ENCODE measurements around the gene DENND4B.
"Not testable (repeated sequence)": the region's sequence is repeated elsewhere in the genome, so short reads cannot be mapped to it uniquely, and the experiment has no call there.

Gene DENND4B

GRCh38 chr1:153990468-153991150, 44.1 kb upstream of the DENND4B start, which contains the start of gene RPS27:
Gene RPS27 (plus strand): TSS chr1:153990762. CDS start chr1:153990797, 35 bp downstream.
- peaks cover 8% of the 10 kb centered on the region for H3K36me3 ChIP-seq (ENCODE audit: control insufficient read depth, insufficient read depth, low read length)
- no peak for TF ChIP-seq CTCF (IDR thresholded peaks at IDR 0.05; ENCODE audit: insufficient read depth, low read length, poor library complexity, severe bottlenecking)
- H3K27me3 ChIP-seq (replicated peaks; ENCODE audit: control insufficient read depth, insufficient read depth, low read length): no peaks in the 10 kb centered on the region
- H3K4me3 ChIP-seq (replicated peaks; ENCODE audit: low read depth, low read length): peak within 1 kb of the TSS; percentile 83
- peak; percentile 90 for DNase-seq (ENCODE audit: extremely low read depth, insufficient read length)

DNA sequence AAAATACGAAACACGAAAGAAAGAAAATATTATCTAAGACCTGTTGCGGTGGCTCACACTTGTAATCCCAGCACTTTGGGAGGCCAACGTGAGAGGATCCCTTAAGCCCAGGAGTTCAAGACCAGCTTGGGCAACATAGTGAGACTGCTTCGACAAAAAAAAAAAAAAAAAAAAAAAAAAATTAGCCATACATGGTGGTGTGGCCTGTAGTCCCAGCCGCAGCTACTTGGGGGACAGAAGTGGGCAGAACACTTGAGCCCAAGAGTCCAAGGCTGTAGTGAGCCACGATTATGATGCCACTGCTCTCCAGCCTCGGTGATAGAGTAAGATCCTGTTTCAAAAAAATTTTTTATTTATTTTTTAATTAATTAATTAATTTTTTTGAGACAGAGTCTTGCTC, 41.1 kb upstream of the DENND4B start:
- no peak for TF ChIP-seq CTCF (IDR thresholded peaks at IDR 0.05; ENCODE audit: insufficient read depth, low read length, poor library complexity, severe bottlenecking)
- no peak for DNase-seq (ENCODE audit: extremely low read depth, insufficient read length)
- no peaks in the 10 kb centered on the region for H3K27me3 ChIP-seq (replicated peaks; ENCODE audit: control insufficient read depth, insufficient read depth, low read length)
- H3K36me3 ChIP-seq (ENCODE audit: control insufficient read depth, insufficient read depth, low read length): peaks cover 2% of the 10 kb centered on the region; the same call in 1 of the 2 replicates
- H3K4me3 ChIP-seq (replicated peaks; ENCODE audit: low read depth, low read length): no peak overlapping the region

GRCh38 chr1:153985941-153986761, 39.6 kb upstream of the DENND4B start, which contains the start of gene RAB13:
Gene RAB13 (minus strand): TSS chr1:153986339. CDS start chr1:153986236, 103 bp downstream.
- peak within 1 kb of the TSS; percentile 57 for H3K4me3 ChIP-seq (replicated peaks; ENCODE audit: low read depth, low read length)
- TF ChIP-seq CTCF (IDR thresholded peaks at IDR 0.05; ENCODE audit: insufficient read depth, low read length, poor library complexity, severe bottlenecking): no peak
- peak; percentile 47 for DNase-seq (ENCODE audit: extremely low read depth, insufficient read length)
- H3K36me3 ChIP-seq (ENCODE audit: control insufficient read depth, insufficient read depth, low read length): no peaks in the 10 kb centered on the region
- no peaks in the 10 kb centered on the region for H3K27me3 ChIP-seq (replicated peaks; ENCODE audit: control insufficient read depth, insufficient read depth, low read length)

DNA sequence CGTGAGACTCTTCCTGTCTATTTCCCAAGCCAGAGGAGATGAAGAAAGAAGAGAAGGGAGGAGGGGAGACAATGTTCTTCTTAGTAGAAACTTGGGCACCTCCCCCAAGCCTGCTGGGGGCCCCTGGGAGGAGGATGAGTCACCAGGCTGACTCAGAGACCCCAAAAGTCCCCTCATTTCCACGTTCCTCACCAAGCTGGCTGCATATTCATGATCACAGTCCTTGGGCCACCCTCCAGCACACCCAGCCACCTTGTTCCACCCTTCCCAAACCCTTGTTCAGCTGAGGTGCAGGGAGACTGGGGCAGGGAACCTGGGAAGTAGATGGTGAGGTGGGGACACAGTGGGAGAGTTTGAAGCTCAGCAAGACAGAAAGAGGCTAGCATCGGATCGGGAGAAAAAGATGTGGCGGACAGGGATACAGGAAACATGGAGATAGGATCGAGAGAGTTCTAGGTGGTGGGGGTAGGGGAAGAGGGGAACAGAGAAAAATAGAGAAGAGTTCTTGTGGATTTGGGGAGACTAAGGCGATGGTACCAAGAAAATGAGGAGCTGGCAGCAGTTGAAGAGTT, 38.9 kb upstream of the DENND4B start:
- H3K36me3 ChIP-seq (ENCODE audit: control insufficient read depth, insufficient read depth, low read length): no peaks in the 10 kb centered on the region; the same call in 1 of the 2 replicates
- peak overlapping the region; percentile 57 for H3K4me3 ChIP-seq (replicated peaks; ENCODE audit: low read depth, low read length)
- no peak for DNase-seq (ENCODE audit: extremely low read depth, insufficient read length)
- no peak for TF ChIP-seq CTCF (IDR thresholded peaks at IDR 0.05; ENCODE audit: insufficient read depth, low read length, poor library complexity, severe bottlenecking)
- H3K27me3 ChIP-seq (replicated peaks; ENCODE audit: control insufficient read depth, insufficient read depth, low read length): no peaks in the 10 kb centered on the region

DNA sequence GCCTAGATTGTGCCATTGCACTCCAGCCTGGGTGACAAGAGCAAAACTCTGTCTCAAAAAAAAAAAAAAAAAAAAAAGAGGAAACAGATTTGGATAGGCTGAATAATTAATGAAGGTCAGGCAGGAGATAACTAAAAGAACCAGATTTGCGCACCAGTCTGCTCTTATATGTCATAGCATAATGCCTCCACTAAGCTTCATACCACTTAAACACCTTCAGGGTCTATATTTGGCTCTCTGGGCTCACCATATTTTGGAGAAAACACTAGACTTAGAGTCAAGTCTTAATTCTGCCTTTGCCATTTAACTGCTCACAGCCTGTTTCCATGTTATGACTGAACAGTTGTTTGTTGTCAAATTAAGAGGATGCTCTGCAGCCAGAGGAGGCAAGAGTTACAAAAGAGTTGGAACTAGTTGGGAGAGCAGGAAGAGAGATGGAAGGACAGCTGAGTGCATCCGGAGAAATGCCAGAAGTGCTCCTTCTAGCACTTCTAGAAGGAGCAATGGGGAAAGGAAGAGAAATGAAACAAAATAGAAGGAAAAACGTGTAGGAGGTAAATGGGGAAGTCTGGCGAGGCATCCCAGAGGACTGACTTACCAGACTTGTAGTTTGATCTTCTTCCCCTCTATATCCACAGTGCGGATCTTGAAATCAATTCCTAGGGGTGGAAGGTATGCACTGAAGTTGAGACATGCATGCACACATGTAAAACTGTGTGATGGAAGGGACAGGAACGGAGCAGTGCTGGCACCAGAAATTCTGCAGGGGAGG, 37.8 kb upstream of the DENND4B start:
- no peak overlapping the region for H3K4me3 ChIP-seq (replicated peaks; ENCODE audit: low read depth, low read length)

GRCh38 chr1:153981735-153982134, 35.2 kb upstream of the DENND4B start:
- not testable (repeated sequence) for H3K27me3 ChIP-seq (replicated peaks; ENCODE audit: control insufficient read depth, insufficient read depth, low read length); H3K36me3 ChIP-seq (ENCODE audit: control insufficient read depth, insufficient read depth, low read length); DNase-seq (ENCODE audit: extremely low read depth, insufficient read length); H3K4me3 ChIP-seq (replicated peaks; ENCODE audit: low read depth, low read length)

More for the DNA sequence above, 37.8 kb upstream of the DENND4B start:
- DNase-seq (ENCODE audit: extremely low read depth, insufficient read length): no peak
- no peak for TF ChIP-seq CTCF (IDR thresholded peaks at IDR 0.05; ENCODE audit: insufficient read depth, low read length, poor library complexity, severe bottlenecking)
- Histone ChIP-seq H3K36me3 (ENCODE audit: control insufficient read depth, insufficient read depth, low read length) (no peaks in the 10 kb centered on the region; the same call in 1 of the 2 replicates), H3K27me3 (replicated peaks; ENCODE audit: control insufficient read depth, insufficient read depth, low read length) (no peaks in the 10 kb centered on the region)

DNA sequence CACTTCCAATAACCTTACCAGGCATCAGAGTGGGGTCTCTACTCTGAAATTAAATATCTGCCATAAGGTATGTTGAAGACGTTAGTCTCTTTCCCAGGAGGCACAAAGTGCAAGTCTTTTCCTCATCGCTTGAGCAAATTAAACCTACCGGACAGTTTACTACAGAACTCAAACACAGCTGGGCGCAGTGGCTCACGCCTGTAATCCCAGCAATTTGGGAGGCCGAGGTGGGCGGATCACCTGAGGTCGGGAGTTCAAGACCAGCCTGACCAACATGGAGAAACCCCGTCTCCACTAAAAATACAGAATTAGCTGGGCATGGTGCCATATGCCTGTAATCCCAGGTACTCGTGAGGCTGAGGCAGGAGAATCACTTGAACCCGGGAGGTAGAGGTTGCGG, 32.6 kb upstream of the DENND4B start:
- not testable (repeated sequence) for H3K27me3 ChIP-seq (replicated peaks; ENCODE audit: control insufficient read depth, insufficient read depth, low read length); H3K4me3 ChIP-seq (replicated peaks; ENCODE audit: low read depth, low read length); DNase-seq (ENCODE audit: extremely low read depth, insufficient read length)
- peaks cover 11% of the 10 kb centered on the region for H3K36me3 ChIP-seq (ENCODE audit: control insufficient read depth, insufficient read depth, low read length)
